OCI-LY7 (cell line): ENCODE results near the gene KLHL24. TPM values are rescaled to one million over a fixed set of nuclear protein-coding genes. Genes with fewer than 3 reads are reported as not detected.

Experiments
- BruUV-seq: library from RNA; stranded (reverse); fragments of 400-500 nt; replicated peaks from 2 replicates; lab custom pipeline; 2021; lab: Mats Ljungman, UMichigan
- CTCF ChIA-PET: fragments of 300-600 bp; sonication (Branson Sonifier 250); formaldehyde crosslinking; loops from one replicate; lab custom pipeline; 2022; ENCODE audit warnings: antibody characterized with exemption; ENCODE audit not compliant: unreplicated experiment; lab: Charles Lee
- POLR2A ChIA-PET: fragments of 300-600 bp; sonication (Branson Sonifier 250); formaldehyde crosslinking; loops from one replicate; lab custom pipeline; 2022; ENCODE audit warnings: antibody characterized with exemption; lab: Charles Lee
- DNase-seq: peaks from one replicate; pipeline ENCODE4 v3.0.0-alpha.2; 2015; ENCODE audit warnings: low spot score
- H2AFZ ChIP-seq: fragments of 200-600 bp; sonication (generic), shearing (Covaris generic); 2 replicates; pipeline ENCODE4 v1.6.1; 2014; ENCODE audit warnings: mild to moderate bottlenecking, antibody characterized with exemption, low read length, moderate library complexity
- H3K27ac ChIP-seq: fragments of 200-600 bp; sonication (generic); 2 replicates; pipeline ENCODE4 v1.5.1; 2014; ENCODE audit warnings: mixed run types, low read depth, mild to moderate bottlenecking, moderate library complexity, low read length, inconsistent platforms; ENCODE audit not compliant: poor library complexity, severe bottlenecking
- H3K36me3 ChIP-seq: fragments of 200-600 bp; sonication (generic); 2 replicates; pipeline ENCODE4 v1.6.1; 2014; ENCODE audit warnings: mild to moderate bottlenecking, antibody characterized with exemption, low read length, moderate library complexity, mixed read lengths; ENCODE audit not compliant: insufficient read depth
- H3K4me1 ChIP-seq: fragments of 200-600 bp; sonication (generic); 2 replicates; pipeline ENCODE4 v1.5.1; 2014; ENCODE audit warnings: mild to moderate bottlenecking, low read length; ENCODE audit not compliant: insufficient read depth, poor library complexity, severe bottlenecking
- H3K4me2 ChIP-seq: fragments of 200-600 bp; sonication (generic); 2 replicates; pipeline ENCODE4 v1.6.1; 2014; ENCODE audit warnings: mild to moderate bottlenecking, low read length
- H3K4me3 ChIP-seq: fragments of 200-600 bp; sonication (generic); 2 replicates; pipeline ENCODE4 v1.5.1; 2014; ENCODE audit warnings: mild to moderate bottlenecking, low read depth, low read length; ENCODE audit not compliant: poor library complexity, severe bottlenecking
- H3K79me2 ChIP-seq: fragments of 200-600 bp; sonication (generic); 2 replicates; pipeline ENCODE4 v1.6.1; 2016; ENCODE audit warnings: low read depth, mild to moderate bottlenecking, low read length, moderate library complexity, mixed read lengths; ENCODE audit not compliant: insufficient read depth
- H3K9me2 ChIP-seq: fragments of 200-600 bp; sonication (generic); 2 replicates; pipeline ENCODE4 v1.6.1; 2016; ENCODE audit warnings: mild to moderate bottlenecking, low read length, mixed read lengths; ENCODE audit not compliant: insufficient read depth
- H3K9me3 ChIP-seq: fragments of 200-600 bp; sonication (generic); 2 replicates; pipeline ENCODE4 v1.6.1; 2014; ENCODE audit warnings: mild to moderate bottlenecking, mixed run types, low read length, mixed read lengths
- H4K20me1 ChIP-seq: fragments of 200-600 bp; sonication (generic); 2 replicates; pipeline ENCODE4 v1.6.1; 2014; ENCODE audit warnings: mild to moderate bottlenecking, antibody characterized with exemption, low read length, moderate library complexity, mixed read lengths; ENCODE audit not compliant: insufficient read depth
- EZH2phosphoT487 ChIP-seq: fragments of 200-600 bp; sonication (generic); IDR thresholded peaks from 2 replicates; pipeline ENCODE4 v1.6.1; 2018; ENCODE audit warnings: low read depth, borderline replicate concordance, mild to moderate bottlenecking, mixed run types, antibody characterized with exemption, low read length, moderate library complexity, mixed read lengths
- intact Hi-C: fragments of 100-400 bp; cut with micrococcal nuclease; formaldehyde crosslinking; loops from one replicate; pipeline ENCODE4 v1.10.0; 2022; ENCODE audit not compliant: unreplicated experiment
- total RNA-seq, 2 experiments: library from RNA; depleted of rRNA in 1 of 2; stranded (reverse); fragments of >200 nt in 1 of 2; shearing (Covaris generic) in 1 of 2; gene quantifications; 2 replicates each; pipeline ENCODE4 v1.2.3, GENCODE V29; 2014 to 2022
- TF ChIP-seq, protein P1 (sequence below): fragments of 200-600 bp; sonication (generic); conservative IDR thresholded peaks from 2 replicates; pipeline ENCODE4 v1.5.1; 2014; ENCODE audit warnings: mild to moderate bottlenecking, antibody characterized with exemption, low read length, moderate library complexity, mixed read lengths

Gene KLHL24
- total RNA-seq, 2 experiments from 2014 or later, result 34.0 to 37.8 TPM

DNA sequence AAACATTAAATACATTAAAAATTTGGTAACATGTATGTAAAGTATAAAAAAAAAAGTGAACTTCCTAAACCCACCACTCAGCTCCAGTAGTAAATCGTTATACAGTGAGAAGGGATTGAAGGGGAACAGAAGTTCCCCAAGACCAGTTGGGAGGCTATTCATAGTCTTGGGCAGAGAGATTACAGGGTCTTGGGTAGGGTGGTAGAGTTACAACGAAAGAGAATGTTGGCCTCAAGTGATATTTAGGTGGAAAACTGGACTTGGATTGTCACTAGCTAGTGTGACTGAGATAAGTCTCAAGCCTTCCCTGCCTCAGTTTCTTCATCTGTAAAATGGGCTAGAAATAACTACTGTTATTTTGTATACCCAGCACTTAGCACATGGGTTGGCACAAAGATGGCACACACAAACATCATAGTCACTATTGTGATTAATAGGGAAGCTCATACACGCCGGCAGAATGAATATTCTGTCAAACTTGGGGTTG, 61.7 kb downstream of the KLHL24 start:
- Histone ChIP-seq H3K27ac (peak overlapping the region; percentile 30), H3K4me2 (peak overlapping the region; percentile 86), H3K9me3 (no peaks in the 10 kb centered on the region), H2AFZ (peak overlapping the region; percentile 93; the same call in 1 of the 2 replicates), H3K4me1 (peaks cover 16% of the 10 kb centered on the region), H3K36me3 (peaks cover 12% of the 10 kb centered on the region), H3K9me2 (no peaks in the 10 kb centered on the region), H3K79me2 (peaks cover 49% of the 10 kb centered on the region), H3K4me3 (peak overlapping the region; percentile 96), H4K20me1 (peaks cover 17% of the 10 kb centered on the region)
- TF ChIP-seq EZH2phosphoT487, result no peak
- TF ChIP-seq, protein P1, sequence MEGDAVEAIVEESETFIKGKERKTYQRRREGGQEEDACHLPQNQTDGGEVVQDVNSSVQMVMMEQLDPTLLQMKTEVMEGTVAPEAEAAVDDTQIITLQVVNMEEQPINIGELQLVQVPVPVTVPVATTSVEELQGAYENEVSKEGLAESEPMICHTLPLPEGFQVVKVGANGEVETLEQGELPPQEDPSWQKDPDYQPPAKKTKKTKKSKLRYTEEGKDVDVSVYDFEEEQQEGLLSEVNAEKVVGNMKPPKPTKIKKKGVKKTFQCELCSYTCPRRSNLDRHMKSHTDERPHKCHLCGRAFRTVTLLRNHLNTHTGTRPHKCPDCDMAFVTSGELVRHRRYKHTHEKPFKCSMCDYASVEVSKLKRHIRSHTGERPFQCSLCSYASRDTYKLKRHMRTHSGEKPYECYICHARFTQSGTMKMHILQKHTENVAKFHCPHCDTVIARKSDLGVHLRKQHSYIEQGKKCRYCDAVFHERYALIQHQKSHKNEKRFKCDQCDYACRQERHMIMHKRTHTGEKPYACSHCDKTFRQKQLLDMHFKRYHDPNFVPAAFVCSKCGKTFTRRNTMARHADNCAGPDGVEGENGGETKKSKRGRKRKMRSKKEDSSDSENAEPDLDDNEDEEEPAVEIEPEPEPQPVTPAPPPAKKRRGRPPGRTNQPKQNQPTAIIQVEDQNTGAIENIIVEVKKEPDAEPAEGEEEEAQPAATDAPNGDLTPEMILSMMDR, result no peak
- DNase-seq, result no peak
- intact Hi-C loops, result no loop called here
- BruUV-seq, result TSS peak; percentile 98
- ChIA-PET CTCF (interaction anchor here (0.8 kb wide), 1 partner anchor 61 kb away, joined by 3 read pairs; no protein-coding TSS in a partner anchor), POLR2A (interaction anchor here (0.7 to 3.3 kb wide), 17 partner anchors 9 to 217 kb away, joined by 3 to 14 read pairs (median 4); partner anchors contain the start of gene KLHL24)

DNA sequence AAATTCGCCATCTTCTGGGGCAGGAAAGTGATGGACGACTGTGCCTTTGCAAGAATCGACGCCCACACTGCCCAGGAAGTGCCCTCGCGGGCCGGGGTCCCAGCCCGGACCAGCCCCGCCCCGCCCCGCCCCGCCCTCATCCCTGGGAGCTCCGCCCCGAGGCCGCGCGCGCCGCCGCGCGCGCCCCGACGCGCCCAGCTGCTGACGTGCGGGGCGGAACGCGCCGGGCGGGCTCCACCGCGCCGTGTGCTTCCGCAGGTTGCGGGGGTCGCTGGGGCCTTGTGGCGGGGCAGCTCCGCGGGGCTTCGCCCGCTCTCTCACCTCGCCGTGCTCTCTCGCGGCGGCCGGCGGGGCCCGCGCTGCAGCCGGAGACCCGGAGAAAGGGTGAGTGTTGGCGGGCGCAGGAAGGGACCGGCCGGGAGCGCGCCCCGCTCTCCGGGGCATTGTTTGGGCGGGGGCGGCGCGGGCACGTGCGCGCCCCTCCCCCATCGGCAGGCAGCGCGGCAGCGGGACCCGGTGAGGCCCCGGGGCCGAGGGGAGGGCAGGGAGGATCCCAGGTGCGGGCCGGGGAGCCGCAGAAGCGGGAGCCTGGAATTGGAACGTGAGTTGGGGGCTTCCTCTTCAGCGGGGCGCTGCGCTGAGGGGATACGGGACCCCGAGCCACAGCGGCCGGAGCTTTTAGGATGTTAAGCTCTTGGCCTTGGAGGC, 62.3 kb downstream of the KLHL24 start, which contains the start of gene YEATS2:
Gene YEATS2, plus strand, starts transcription at position 188 of the 708 bp plus-strand sequence. CDS start 17,366 bp downstream, outside the sequence.
- intact Hi-C loops, result loop anchor here (1.0 to 2.0 kb wide), 2 partner anchors 105 to 142 kb away; partner anchors contain the start of gene KLHL6
- H3K4me3 ChIP-seq, result peak within 1 kb of the TSS; percentile 96
- ChIA-PET CTCF (interaction anchor here (0.5 to 0.8 kb wide), 5 partner anchors 62 to 1503 kb away, joined by 3 to 4 read pairs (median 3); no protein-coding TSS in a partner anchor), POLR2A (interaction anchor here (0.5 to 3.3 kb wide), 18 partner anchors 8 to 133 kb away, joined by 3 to 14 read pairs (median 4); partner anchors contain the start of gene KLHL24)
- TF ChIP-seq, protein P1, result no peak
- TF ChIP-seq EZH2phosphoT487, result no peak
- no peaks in the 10 kb centered on the region for H3K9me3 ChIP-seq
- peaks cover 17% of the 10 kb centered on the region for H3K4me1 ChIP-seq
- peaks cover 55% of the 10 kb centered on the region for H3K79me2 ChIP-seq
- peak within 1 kb of the TSS; percentile 83 for H3K27ac ChIP-seq
- no peaks in the 10 kb centered on the region for H3K9me2 ChIP-seq
- H2AFZ ChIP-seq, result peak within 1 kb of the TSS; percentile 93
- peaks cover 20% of the 10 kb centered on the region for H4K20me1 ChIP-seq
- peak within 1 kb of the TSS; percentile 88 for H3K4me2 ChIP-seq
- peak; percentile 86 for DNase-seq
- H3K36me3 ChIP-seq, result peaks cover 18% of the 10 kb centered on the region
- BruUV-seq, result no TSS peak
